Measurements from ENCODE around the gene CARD9. TPM values are rescaled to one million over a fixed set of nuclear protein-coding genes. Genes with fewer than 3 reads are reported as not detected.

CARD9 gene
- total RNA-seq, 1 experiment from 2014 or later = 1.7 TPM

GRCh38 chr9:136398286-136398685 lies 24.8 kb upstream of the CARD9 start:
- peaks cover 9% of the 10 kb centered on the region; the same call in 1 of the 2 replicates for H3K4me1 ChIP-seq (ENCODE audit: control insufficient read depth, insufficient read depth, low read length)
- no peak overlapping the region; a peak in 2 of 4 replicates for H3K4me3 ChIP-seq (ENCODE audit: low read depth in 2 of 2, low read length in 2 of 2)
- H3K27ac ChIP-seq (ENCODE audit: low read length) = no peak overlapping the region
- DNase-seq (ENCODE audit: low read depth, low spot score) (no peak), ATAC-seq (no peak)
- POLR2A ChIA-PET = no interaction called here
- H3K9me3 ChIP-seq (ENCODE audit: control insufficient read depth, insufficient read depth, low read depth, low read length) = no peaks in the 10 kb centered on the region
- intact Hi-C loops (cut with micrococcal nuclease; ENCODE audit: unreplicated experiment) = no loop called here
- CTCF ChIA-PET = no interaction called here
- no peaks in the 10 kb centered on the region for H3K27me3 ChIP-seq (ENCODE audit: control insufficient read depth, insufficient read depth, low read length)
- H3K36me3 ChIP-seq (ENCODE audit: control insufficient read depth, insufficient read depth, low read length) = no peaks in the 10 kb centered on the region; the same call in none of the 2 replicates
- TF ChIP-seq POLR2AphosphoS5 (IDR thresholded peaks at IDR 0.05; ENCODE audit: low read depth, low read length) (no peak), TCF7L2 (IDR thresholded peaks at IDR 0.05; ENCODE audit: low read depth, low read length) (no peak), SIN3A (IDR thresholded peaks at IDR 0.05; ENCODE audit: borderline replicate concordance, insufficient read depth, low read depth, low read length) (no peak), CTCF (IDR thresholded peaks at IDR 0.05) (no peak), REST (IDR thresholded peaks at IDR 0.05; ENCODE audit: insufficient read depth in 1 of 2, low read depth in 2 of 2, low read length in 1 of 2) (no peak)
- no TSS peak for BruUV-seq (replicated peaks)
- in situ Hi-C loops (cut with HindIII; ENCODE audit: low pct_unique_long_range_greater_than_20kb, low sequenced_read_pairs) = no loop called here

GRCh38 chr9:136397643-136398042 lies 24.2 kb upstream of the CARD9 start:
- DNase-seq (ENCODE audit: low read depth, low spot score) (no peak), ATAC-seq (no peak)
- H3K4me3 ChIP-seq (ENCODE audit: low read depth in 2 of 2, low read length in 2 of 2) = no peak overlapping the region
- H3K36me3 ChIP-seq (ENCODE audit: control insufficient read depth, insufficient read depth, low read length) = no peaks in the 10 kb centered on the region; the same call in none of the 2 replicates
- intact Hi-C loops (cut with micrococcal nuclease; ENCODE audit: unreplicated experiment) = no loop called here
- CTCF ChIA-PET = no interaction called here
- TF ChIP-seq CTCF (IDR thresholded peaks at IDR 0.05) (no peak), POLR2AphosphoS5 (IDR thresholded peaks at IDR 0.05; ENCODE audit: low read depth, low read length) (no peak), TCF7L2 (IDR thresholded peaks at IDR 0.05; ENCODE audit: low read depth, low read length) (no peak), SIN3A (IDR thresholded peaks at IDR 0.05; ENCODE audit: borderline replicate concordance, insufficient read depth, low read depth, low read length) (no peak)
- peaks cover 9% of the 10 kb centered on the region; the same call in 1 of the 2 replicates for H3K4me1 ChIP-seq (ENCODE audit: control insufficient read depth, insufficient read depth, low read length)
- H3K27ac ChIP-seq (ENCODE audit: low read length) = no peak overlapping the region
- H3K9me3 ChIP-seq (ENCODE audit: control insufficient read depth, insufficient read depth, low read depth, low read length) = no peaks in the 10 kb centered on the region
- in situ Hi-C loops (cut with HindIII; ENCODE audit: low pct_unique_long_range_greater_than_20kb, low sequenced_read_pairs) = no loop called here
- POLR2A ChIA-PET = no interaction called here
- H3K27me3 ChIP-seq (ENCODE audit: control insufficient read depth, insufficient read depth, low read length) = no peaks in the 10 kb centered on the region
- BruUV-seq (replicated peaks) = no TSS peak
